ENCODE results near the gene H6PD. TPM values are rescaled to one million over a fixed set of nuclear protein-coding genes. Genes with fewer than 3 reads are reported as not detected.
A peak's percentile ranks its signal among the peaks of the same experiment; 100 is the strongest.

The H6PD gene
- total and polyA plus RNA-seq, 8 donors: 3.2 to 54.3 (median 22.7) TPM

GRCh38 chr1:9246215-9246614, 11.6 kb downstream of the H6PD start:
- H3K27me3 ChIP-seq: no peaks in the 10 kb centered on the region
- intact Hi-C loops (cut with DNase I; ENCODE audit: low total_unique reads): no loop called here
- H3K4me3 ChIP-seq: peak overlapping the region in 1 of 4 donors; percentile 29
- no peaks in the 10 kb centered on the region for H3K9me3 ChIP-seq
- peak overlapping the region in 1 of 5 donors; percentile 10 for H3K27ac ChIP-seq
- 89 to 95% (median 90%) methylated on average over 3 to 5 of the region's 5 CpGs for WGBS, 5 donors
- peaks cover 77 to 100% (median 95%) of the 10 kb centered on the region in 4 donors for H3K4me1 ChIP-seq
- DNase-seq: no peak
- H3K36me3 ChIP-seq: peaks cover 10 to 50% (median 39%) of the 10 kb centered on the region in 4 donors
- no peak for TF ChIP-seq CTCF (IDR thresholded peaks at IDR 0.05)
- TF ChIP-seq POLR2A (IDR thresholded peaks at IDR 0.05): no peak
- TF ChIP-seq POLR2AphosphoS5 (IDR thresholded peaks at IDR 0.05): no peak
- TF ChIP-seq EP300 (IDR thresholded peaks at IDR 0.05): no peak

GRCh38 chr1:9246841-9247785, 12.5 kb downstream of the H6PD start:
- Histone ChIP-seq H3K27ac (peak overlapping the region in 2 of 5 donors; percentile 10 to 25), H3K27me3 (no peaks in the 10 kb centered on the region), H3K9me3 (no peaks in the 10 kb centered on the region), H3K36me3 (peaks cover 10 to 56% (median 39%) of the 10 kb centered on the region in 4 donors), H3K4me1 (peaks cover 74 to 100% (median 93%) of the 10 kb centered on the region in 4 donors), H3K4me3 (peak overlapping the region in 1 of 4 donors; percentile 29)
- intact Hi-C loops (cut with DNase I; ENCODE audit: low total_unique reads): no loop called here
- 83 to 90% (median 87%) methylated on average over 38 to 41 of the region's 41 CpGs for WGBS, 5 donors
- TF ChIP-seq EP300 (IDR thresholded peaks at IDR 0.05) (no peak), POLR2A (IDR thresholded peaks at IDR 0.05) (no peak), CTCF (IDR thresholded peaks at IDR 0.05) (no peak), POLR2AphosphoS5 (IDR thresholded peaks at IDR 0.05) (no peak)
- no peak for DNase-seq

DNA sequence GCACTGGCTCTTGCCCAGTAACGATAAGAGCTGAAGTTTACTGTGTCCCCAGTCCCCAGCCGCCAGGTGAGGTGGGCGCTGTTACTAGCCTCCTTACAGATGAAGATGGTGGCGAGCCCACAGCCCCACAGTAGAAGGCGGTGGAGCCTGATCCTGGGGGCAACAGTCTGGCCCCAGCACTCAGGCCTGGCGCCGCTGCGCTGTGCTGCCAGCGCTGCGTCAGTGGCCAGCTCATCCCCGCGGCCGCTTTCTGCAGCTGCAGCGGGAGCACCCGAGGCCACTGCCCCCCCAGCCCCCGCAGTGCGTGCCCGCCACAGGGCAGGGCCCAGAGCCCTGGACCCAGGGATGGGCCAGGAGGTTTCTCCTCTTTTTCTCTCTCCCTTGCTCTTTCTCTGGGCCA, 13.3 kb downstream of the H6PD start:
- Histone ChIP-seq H3K27ac (peak overlapping the region in 4 of 5 donors; percentile 68 to 75 (median 72)), H3K4me1 (peaks cover 67 to 100% (median 89%) of the 10 kb centered on the region in 4 donors), H3K9me3 (no peaks in the 10 kb centered on the region), H3K27me3 (no peaks in the 10 kb centered on the region), H3K4me3 (no peak overlapping the region), H3K36me3 (peaks cover 10 to 56% (median 41%) of the 10 kb centered on the region in 4 donors)
- WGBS, 5 donors: 85 to 93% (median 87%) methylated on average over 16 to 18 of the region's 18 CpGs
- no peak for DNase-seq
- intact Hi-C loops (cut with DNase I; ENCODE audit: low total_unique reads): no loop called here
- TF ChIP-seq EP300 (IDR thresholded peaks at IDR 0.05): no peak
- no peak for TF ChIP-seq POLR2A (IDR thresholded peaks at IDR 0.05)
- TF ChIP-seq POLR2AphosphoS5 (IDR thresholded peaks at IDR 0.05): no peak

GRCh38 chr1:9248341-9249262, 14.0 kb downstream of the H6PD start:
- Histone ChIP-seq H3K4me3 (peak overlapping the region in 1 of 4 donors; percentile 29), H3K27me3 (no peaks in the 10 kb centered on the region), H3K4me1 (peaks cover 60 to 100% (median 85%) of the 10 kb centered on the region in 4 donors), H3K27ac (peak overlapping the region; percentile 16 to 75 (median 71)), H3K36me3 (peaks cover 10 to 56% (median 42%) of the 10 kb centered on the region in 4 donors), H3K9me3 (no peaks in the 10 kb centered on the region)
- WGBS, 5 donors: 62 to 81% (median 70%) methylated on average over 17 to 21 of the region's 21 CpGs
- no peak for TF ChIP-seq POLR2A (IDR thresholded peaks at IDR 0.05)
- TF ChIP-seq CTCF (IDR thresholded peaks at IDR 0.05): no peak
- no peak for DNase-seq
- intact Hi-C loops (cut with DNase I; ENCODE audit: low total_unique reads): no loop called here

All from stomach (tissue), 9 donors.